ENCODE results near the gene GPC4.

Gene GPC4

GRCh38 chrX:133417364-133417763 lies 2.1 kb upstream of the GPC4 start:
- no peak overlapping the region for H3K27ac ChIP-seq (ENCODE audit: low read depth, low read length)
- no peak overlapping the region for H3K9ac ChIP-seq (ENCODE audit: low read length)
- no peaks in the 10 kb centered on the region for H3K36me3 ChIP-seq (ENCODE audit: low read length)
- H3K9me3 ChIP-seq (ENCODE audit: insufficient read depth, low read length) = no peaks in the 10 kb centered on the region
- H3K9me2 ChIP-seq (replicated peaks; ENCODE audit: insufficient read depth, low read length) = no peaks in the 10 kb centered on the region
- H3K27me3 ChIP-seq (ENCODE audit: low read length) = no peaks in the 10 kb centered on the region
- no peaks in the 10 kb centered on the region for H4K20me1 ChIP-seq (ENCODE audit: low read depth, low read length)
- no peak overlapping the region for H2AFZ ChIP-seq (ENCODE audit: low read depth, low read length, severe bottlenecking)
- H3K79me2 ChIP-seq (ENCODE audit: insufficient read depth, low read length) = no peaks in the 10 kb centered on the region
- TF ChIP-seq, protein P1, sequence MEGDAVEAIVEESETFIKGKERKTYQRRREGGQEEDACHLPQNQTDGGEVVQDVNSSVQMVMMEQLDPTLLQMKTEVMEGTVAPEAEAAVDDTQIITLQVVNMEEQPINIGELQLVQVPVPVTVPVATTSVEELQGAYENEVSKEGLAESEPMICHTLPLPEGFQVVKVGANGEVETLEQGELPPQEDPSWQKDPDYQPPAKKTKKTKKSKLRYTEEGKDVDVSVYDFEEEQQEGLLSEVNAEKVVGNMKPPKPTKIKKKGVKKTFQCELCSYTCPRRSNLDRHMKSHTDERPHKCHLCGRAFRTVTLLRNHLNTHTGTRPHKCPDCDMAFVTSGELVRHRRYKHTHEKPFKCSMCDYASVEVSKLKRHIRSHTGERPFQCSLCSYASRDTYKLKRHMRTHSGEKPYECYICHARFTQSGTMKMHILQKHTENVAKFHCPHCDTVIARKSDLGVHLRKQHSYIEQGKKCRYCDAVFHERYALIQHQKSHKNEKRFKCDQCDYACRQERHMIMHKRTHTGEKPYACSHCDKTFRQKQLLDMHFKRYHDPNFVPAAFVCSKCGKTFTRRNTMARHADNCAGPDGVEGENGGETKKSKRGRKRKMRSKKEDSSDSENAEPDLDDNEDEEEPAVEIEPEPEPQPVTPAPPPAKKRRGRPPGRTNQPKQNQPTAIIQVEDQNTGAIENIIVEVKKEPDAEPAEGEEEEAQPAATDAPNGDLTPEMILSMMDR (IDR thresholded peaks at IDR 0.05; ENCODE audit: insufficient read depth, low read length, poor library complexity, severe bottlenecking) = no peak
- no peak for TF ChIP-seq EZH2phosphoT487 (conservative IDR thresholded peaks at IDR 0.05; ENCODE audit: low read length)
- H3K4me3 ChIP-seq (ENCODE audit: insufficient read depth, low read length, poor library complexity, severe bottlenecking) = no peak overlapping the region
- H3K4me2 ChIP-seq (ENCODE audit: low read depth, low read length, poor library complexity, severe bottlenecking) = no peak overlapping the region
- no peaks in the 10 kb centered on the region for H3F3A ChIP-seq (ENCODE audit: insufficient read depth)

DNA sequence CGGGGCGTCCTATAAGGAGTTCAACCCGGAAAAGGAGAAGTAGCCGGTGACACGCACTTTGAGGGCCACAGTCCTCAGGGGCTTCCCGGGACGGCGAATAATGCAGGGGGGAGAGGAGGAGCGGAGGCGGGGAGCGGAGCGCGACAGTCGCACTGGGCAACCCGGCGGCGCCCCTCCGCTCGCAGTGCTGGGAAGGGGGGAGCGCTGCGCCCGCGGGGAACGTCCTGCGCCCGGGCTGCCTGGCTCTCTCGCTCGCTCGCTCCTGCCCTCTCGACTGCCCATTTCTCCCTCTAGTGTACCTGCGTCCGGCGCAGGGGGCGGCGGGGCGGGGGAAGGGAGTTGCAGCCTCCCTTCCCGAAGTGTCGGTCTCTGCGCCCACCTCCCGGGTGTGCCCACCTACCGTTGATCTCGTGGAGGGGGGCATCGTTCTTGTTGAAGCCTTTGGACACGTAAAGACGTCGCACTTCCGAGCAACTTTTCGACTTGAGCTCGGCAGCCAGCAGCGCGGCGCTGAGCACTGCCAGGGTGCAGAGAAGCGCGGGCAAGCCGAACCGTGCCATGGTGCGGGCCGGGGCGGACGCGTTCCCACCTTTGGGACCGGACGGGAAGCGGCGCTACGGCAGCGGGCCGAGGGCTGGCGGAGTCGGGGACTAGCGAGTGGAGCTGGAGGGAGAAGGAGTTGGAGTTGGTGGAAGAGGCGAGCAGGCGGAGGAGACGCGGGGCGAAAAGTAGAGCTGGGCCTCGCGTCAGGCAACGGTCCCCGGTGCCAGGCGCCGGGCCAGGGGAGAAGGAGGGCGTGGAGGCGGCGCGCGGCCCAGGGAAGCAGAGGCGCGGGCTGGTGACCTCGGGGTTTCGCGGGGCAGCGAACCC lies 648 bp downstream of the GPC4 start:
- Histone ChIP-seq H4K20me1 (ENCODE audit: low read depth, low read length) (no peaks in the 10 kb centered on the region), H3F3A (ENCODE audit: insufficient read depth) (no peaks in the 10 kb centered on the region), H3K4me3 (ENCODE audit: insufficient read depth, low read length, poor library complexity, severe bottlenecking) (no peak overlapping the region), H2AFZ (ENCODE audit: low read depth, low read length, severe bottlenecking) (no peak overlapping the region), H3K79me2 (ENCODE audit: insufficient read depth, low read length) (no peaks in the 10 kb centered on the region), H3K4me2 (ENCODE audit: low read depth, low read length, poor library complexity, severe bottlenecking) (no peak overlapping the region), H3K9ac (ENCODE audit: low read length) (no peak overlapping the region), H3K36me3 (ENCODE audit: low read length) (no peaks in the 10 kb centered on the region), H3K9me3 (ENCODE audit: insufficient read depth, low read length) (no peaks in the 10 kb centered on the region), H3K9me2 (replicated peaks; ENCODE audit: insufficient read depth, low read length) (no peaks in the 10 kb centered on the region), H3K27ac (ENCODE audit: low read depth, low read length) (no peak overlapping the region), H3K27me3 (ENCODE audit: low read length) (no peaks in the 10 kb centered on the region)
- TF ChIP-seq, protein P1 (IDR thresholded peaks at IDR 0.05; ENCODE audit: insufficient read depth, low read length, poor library complexity, severe bottlenecking) = no peak

GRCh38 chrX:133413218-133413925 lies 1.9 kb downstream of the GPC4 start:
- TF ChIP-seq, protein P1 (IDR thresholded peaks at IDR 0.05; ENCODE audit: insufficient read depth, low read length, poor library complexity, severe bottlenecking) = no peak
- TF ChIP-seq EZH2phosphoT487 (conservative IDR thresholded peaks at IDR 0.05; ENCODE audit: low read length) = no peak
- Histone ChIP-seq H3K27me3 (ENCODE audit: low read length) (no peaks in the 10 kb centered on the region), H4K20me1 (ENCODE audit: low read depth, low read length) (no peaks in the 10 kb centered on the region), H3K9me2 (replicated peaks; ENCODE audit: insufficient read depth, low read length) (no peaks in the 10 kb centered on the region), H2AFZ (ENCODE audit: low read depth, low read length, severe bottlenecking) (no peak overlapping the region), H3K36me3 (ENCODE audit: low read length) (no peaks in the 10 kb centered on the region), H3F3A (ENCODE audit: insufficient read depth) (no peaks in the 10 kb centered on the region), H3K4me2 (ENCODE audit: low read depth, low read length, poor library complexity, severe bottlenecking) (no peak overlapping the region), H3K79me2 (ENCODE audit: insufficient read depth, low read length) (no peaks in the 10 kb centered on the region), H3K9me3 (ENCODE audit: insufficient read depth, low read length) (no peaks in the 10 kb centered on the region), H3K9ac (ENCODE audit: low read length) (no peak overlapping the region), H3K4me3 (ENCODE audit: insufficient read depth, low read length, poor library complexity, severe bottlenecking) (no peak overlapping the region), H3K27ac (ENCODE audit: low read depth, low read length) (no peak overlapping the region)

Data from SU-DHL-6 (cell line).